DMS153 treated with DMSO at 0.1 percent for 48 hours (cell line): ENCODE results near the gene SOCS2.
"Not testable (repeated sequence)": the region's sequence is repeated elsewhere in the genome, so short reads cannot be mapped to it uniquely, and the experiment has no call there.

Source experiments
- DNase-seq: peaks from one replicate; lab custom pipeline; 2025; ENCODE audit not compliant: unreplicated experiment; lab: John Stamatoyannopoulos, UW

SOCS2 gene

DNA sequence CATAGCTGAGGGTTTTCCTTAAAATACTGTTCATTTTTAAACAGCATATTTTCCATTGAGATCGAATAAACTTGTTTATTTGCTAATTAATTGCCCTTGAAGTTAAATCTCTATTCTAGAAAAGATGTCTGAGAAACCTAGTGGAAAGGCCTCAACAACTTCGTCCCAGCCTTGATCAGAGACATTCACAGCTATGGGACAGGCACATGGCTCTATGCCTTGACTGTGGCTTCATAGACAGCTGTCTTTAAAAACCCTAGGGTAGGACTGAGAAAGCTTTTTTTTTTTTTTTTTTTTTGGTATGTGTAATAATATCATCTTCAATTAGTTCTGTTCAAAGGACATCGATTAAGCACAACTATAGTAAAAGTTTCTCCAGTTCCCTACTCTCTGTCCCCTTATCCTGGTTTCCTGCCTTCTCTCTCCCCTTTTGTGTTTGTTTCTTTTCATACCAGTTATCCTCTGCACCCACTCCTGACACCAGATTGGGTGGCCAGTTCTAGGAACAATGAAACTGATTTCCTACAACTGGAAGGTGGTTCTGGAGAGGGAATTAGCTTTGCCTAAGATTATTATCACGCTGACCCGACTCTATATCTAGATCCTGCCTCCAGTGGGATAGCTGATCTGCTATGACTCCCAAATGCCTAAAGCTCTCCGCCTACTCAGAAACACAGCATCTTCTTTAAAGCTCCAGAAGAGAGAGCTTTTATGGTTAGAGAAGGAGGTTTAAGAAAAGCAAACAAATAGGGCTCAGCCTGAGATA is 20.3 kb downstream of the SOCS2 start:
- no peak for DNase-seq

DNA sequence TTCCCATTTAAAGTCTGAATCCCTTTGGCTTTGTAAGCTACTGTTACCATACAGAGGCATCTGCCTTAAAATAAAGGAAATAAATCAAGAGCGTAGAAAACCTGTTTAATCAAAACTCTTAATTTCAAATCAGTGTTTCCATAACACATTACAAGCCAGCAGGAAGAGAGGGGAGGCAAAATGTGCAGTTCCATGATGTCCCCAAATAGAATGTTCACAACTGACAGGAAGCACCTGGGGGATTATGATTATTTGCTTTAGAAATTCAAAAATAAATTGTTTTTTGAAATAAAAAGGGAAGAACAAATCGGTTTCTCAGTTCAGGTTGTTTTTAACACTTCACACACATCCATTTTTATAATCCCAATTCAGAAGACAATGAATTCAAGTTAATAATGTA is 21.4 kb downstream of the SOCS2 start:
- DNase-seq = no peak

DNA sequence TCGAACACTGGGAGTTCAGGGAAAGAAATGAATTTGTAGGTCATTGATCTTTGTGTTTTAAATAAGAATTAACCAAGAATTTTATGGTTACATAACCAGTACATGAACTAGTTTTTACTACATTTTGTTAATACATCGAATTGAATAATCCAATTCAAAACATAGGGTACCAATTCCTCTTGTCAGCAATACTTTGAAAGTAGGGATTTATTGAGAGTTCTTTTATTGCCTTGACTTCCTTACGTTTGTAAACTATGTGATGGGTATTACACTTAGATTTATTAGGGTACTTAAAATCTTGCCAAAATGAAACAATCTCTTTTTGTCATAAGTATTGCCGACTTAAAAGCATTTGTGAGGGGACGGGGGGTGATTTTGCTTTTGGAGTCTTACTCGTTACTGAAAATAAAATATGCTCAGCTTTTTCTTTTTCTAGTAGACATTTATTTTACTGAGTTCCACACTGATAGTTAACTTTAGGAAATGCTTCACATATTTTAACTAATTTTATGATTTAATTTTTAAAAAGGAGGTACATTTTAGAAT is 22.4 kb downstream of the SOCS2 start:
- DNase-seq = no peak

- DNase-seq = no peak
Observed at GRCh38 chr12:93595351-93595750, 22.9 kb downstream of the SOCS2 start.

GRCh38 chr12:93597608-93598007 is 25.1 kb downstream of the SOCS2 start:
- no peak for DNase-seq

DNA sequence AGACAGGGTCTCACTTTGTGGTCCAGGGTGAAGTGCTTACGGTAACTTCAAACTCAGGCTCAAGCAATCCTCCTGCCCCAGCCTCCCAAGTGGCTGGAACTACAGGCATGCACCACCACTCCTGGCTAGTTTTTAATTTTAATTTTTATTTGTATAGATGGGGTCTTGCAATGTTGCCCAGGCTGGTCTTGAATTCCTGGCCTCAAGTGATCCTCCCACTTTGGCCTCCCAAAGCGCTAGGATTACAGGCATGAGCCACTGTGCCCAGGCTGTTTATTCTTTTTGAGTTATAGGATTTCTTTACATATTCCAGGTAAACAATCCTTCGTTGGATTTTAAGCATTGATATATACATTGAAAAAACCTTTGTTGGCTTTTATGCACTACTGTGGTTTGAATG is 26.7 kb downstream of the SOCS2 start:
- no peak for DNase-seq

GRCh38 chr12:93601591-93601990 is 29.1 kb downstream of the SOCS2 start:
- DNase-seq = no peak

DNA sequence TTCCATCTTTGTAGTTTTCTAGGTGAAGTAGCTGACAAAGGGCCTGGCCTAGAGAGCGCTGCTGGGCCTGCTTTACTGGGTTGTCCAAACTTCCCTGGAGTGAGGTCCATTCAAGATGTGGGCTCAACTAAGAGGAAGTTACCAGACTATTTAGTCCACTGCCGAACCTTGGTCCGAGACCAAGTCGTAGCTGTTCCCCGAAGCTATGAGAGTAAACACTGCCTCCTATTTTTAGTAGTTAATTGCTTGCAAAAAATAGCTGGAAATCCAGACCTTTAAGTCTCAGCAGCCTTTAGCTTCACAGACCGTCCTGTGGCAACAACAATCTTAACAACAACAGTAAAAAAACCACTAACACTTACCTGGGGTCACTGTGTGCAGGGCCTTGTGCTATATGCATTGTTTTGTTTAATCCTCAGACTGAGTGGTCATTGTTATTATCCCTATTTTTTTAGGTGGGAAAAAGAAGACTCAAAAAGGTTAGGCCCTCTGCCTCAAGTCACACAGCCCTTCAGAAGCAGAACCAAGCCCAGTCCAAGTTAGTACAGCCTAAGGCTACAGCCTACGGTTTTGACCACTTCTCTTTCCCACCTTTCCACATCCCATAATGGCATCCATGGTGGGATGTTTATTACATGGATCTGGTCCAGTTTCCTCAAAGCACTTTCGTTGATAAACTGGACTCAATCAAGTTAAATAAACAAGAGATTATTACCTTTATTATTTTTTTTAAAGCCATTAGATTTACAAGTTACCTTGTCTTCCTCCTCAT is 30.6 kb downstream of the SOCS2 start:
- no peak for DNase-seq

DNA sequence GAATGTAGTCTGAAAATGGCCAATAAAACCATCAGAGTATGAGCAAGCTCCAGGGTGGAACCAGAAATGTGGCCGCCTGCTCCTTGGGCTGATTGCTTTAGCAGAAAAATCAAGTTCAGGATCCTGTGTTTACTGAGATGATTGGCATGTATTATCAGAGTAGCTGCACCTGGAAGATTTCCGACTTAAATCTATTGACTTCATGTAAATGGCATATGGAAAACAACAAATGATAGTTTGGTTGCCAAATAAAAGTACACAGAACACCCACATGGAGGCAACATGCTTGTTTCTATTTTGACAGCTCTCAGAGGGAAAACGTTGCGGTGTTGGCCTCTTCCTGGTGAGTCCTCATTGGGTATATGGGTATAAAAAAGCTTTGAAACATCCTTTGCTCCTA is 31.3 kb downstream of the SOCS2 start:
- DNase-seq = no peak

- no peak for DNase-seq
Observed at GRCh38 chr12:93608313-93608712, 35.8 kb downstream of the SOCS2 start.

GRCh38 chr12:93609281-93610192 is 37.1 kb downstream of the SOCS2 start:
- DNase-seq = no peak

- DNase-seq = no peak
Observed at GRCh38 chr12:93612776-93613175, 40.3 kb downstream of the SOCS2 start.

- no peak for DNase-seq
Observed at GRCh38 chr12:93614917-93615596, 42.6 kb downstream of the SOCS2 start.

- no peak for DNase-seq
Observed at GRCh38 chr12:93616584-93617101, 44.2 kb downstream of the SOCS2 start.

GRCh38 chr12:93618891-93619410 is 46.5 kb downstream of the SOCS2 start:
- no peak for DNase-seq

DNA sequence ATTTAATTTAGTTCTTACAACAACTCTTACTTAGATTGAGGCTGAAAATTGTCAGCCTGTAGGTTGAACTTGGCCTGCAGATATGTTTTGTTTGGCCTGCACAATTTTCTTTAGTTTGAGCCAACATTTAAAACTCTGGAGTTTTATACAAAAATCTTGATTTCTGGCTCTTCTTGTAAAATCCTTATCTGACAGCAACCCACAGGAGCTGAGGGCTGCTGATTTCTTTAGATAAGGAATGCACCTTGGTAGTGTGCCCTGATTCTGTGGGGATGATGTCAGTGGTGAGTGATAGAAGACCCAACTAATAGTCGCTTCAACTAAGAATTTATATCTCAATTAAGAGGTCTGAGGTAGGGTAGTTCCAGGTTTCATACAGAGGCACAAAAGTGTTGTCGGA is 49.5 kb downstream of the SOCS2 start:
- no peak for DNase-seq

GRCh38 chr12:93622485-93622884 is 50.0 kb downstream of the SOCS2 start:
- no peak for DNase-seq

GRCh38 chr12:93624595-93625294 is 52.3 kb downstream of the SOCS2 start:
- DNase-seq = no peak

- not testable (repeated sequence) for DNase-seq
Observed at GRCh38 chr12:93625295-93625645, 52.8 kb downstream of the SOCS2 start.

- DNase-seq = no peak
Observed at GRCh38 chr12:93626160-93626559, 53.7 kb downstream of the SOCS2 start.
